Neural progenitor cell (in vitro differentiated cells): ENCODE results near the gene TOR1A. TPM values are rescaled to one million over a fixed set of nuclear protein-coding genes. Genes with fewer than 3 reads are reported as not detected.
A peak's percentile ranks its signal among the peaks of the same experiment; 100 is the strongest.

Source experiments
- DNase-seq: peaks from one replicate; pipeline ENCODE4 v3.0.0-alpha.2; 2016; ENCODE audit warnings: low spot score
- H2AFZ ChIP-seq: fragments of 200-600 bp; sonication (generic); replicated peaks from 2 replicates; pipeline ENCODE4 v1.6.1; 2016; ENCODE audit warnings: antibody characterized with exemption
- H3F3A ChIP-seq: fragments of 200-600 bp; sonication (generic); 2 replicates; pipeline ENCODE4 v1.6.1; 2016; ENCODE audit warnings: antibody characterized with exemption, low read depth
- H3K27ac ChIP-seq: fragments of 200-600 bp; sonication (generic); 2 replicates; pipeline ENCODE4 v1.5.1; 2016; ENCODE audit warnings: mild to moderate bottlenecking
- H3K27me3 ChIP-seq: fragments of 200-600 bp; sonication (generic); 2 replicates; pipeline ENCODE4 v1.6.1; 2016; ENCODE audit warnings: mild to moderate bottlenecking, moderate library complexity
- H3K36me3 ChIP-seq: fragments of 200-600 bp; sonication (generic); 2 replicates; pipeline ENCODE4 v1.5.1; 2016
- H3K4me1 ChIP-seq: fragments of 200-600 bp; sonication (generic); 2 replicates; pipeline ENCODE4 v1.6.1; 2016; ENCODE audit warnings: mixed run types
- H3K4me2 ChIP-seq: fragments of 200-600 bp; sonication (generic); 2 replicates; pipeline ENCODE4 v1.6.1; 2016
- H3K4me3 ChIP-seq: fragments of 200-600 bp; sonication (generic); 2 replicates; pipeline ENCODE4 v1.5.1; 2016
- H3K79me2 ChIP-seq: fragments of 200-600 bp; sonication (generic); 2 replicates; pipeline ENCODE4 v1.6.1; 2016; ENCODE audit warnings: low read depth
- H3K9ac ChIP-seq: fragments of 200-600 bp; sonication (generic); 2 replicates; pipeline ENCODE4 v1.6.1; 2016
- H3K9me3 ChIP-seq: fragments of 200-600 bp; sonication (generic); 2 replicates; pipeline ENCODE4 v1.5.1; 2016; ENCODE audit warnings: low read depth
- H4K20me1 ChIP-seq: fragments of 200-600 bp; sonication (generic); 2 replicates; pipeline ENCODE4 v1.6.1; 2016; ENCODE audit warnings: low read depth
- H3K27ac Mint-ChIP-seq: 3 replicates; pipeline ENCODE4 v1.8.0; 2021; ENCODE audit warnings: mixed read lengths
- H3K27me3 Mint-ChIP-seq: 2 replicates; pipeline ENCODE4 v1.8.0; 2022; ENCODE audit warnings: low read depth, mild to moderate bottlenecking, inconsistent platforms, moderate library complexity, mixed read lengths; ENCODE audit not compliant: insufficient read depth
- H3K36me3 Mint-ChIP-seq: 3 replicates; pipeline ENCODE4 v1.8.0; 2021; ENCODE audit warnings: mixed read lengths
- H3K4me1 Mint-ChIP-seq: 3 replicates; pipeline ENCODE4 v1.8.0; 2021; ENCODE audit warnings: mixed read lengths
- H3K4me3 Mint-ChIP-seq: 3 replicates; pipeline ENCODE4 v1.8.0; 2021; ENCODE audit warnings: mild to moderate bottlenecking, moderate library complexity, mixed read lengths
- H3K9me3 Mint-ChIP-seq: 3 replicates; pipeline ENCODE4 v1.8.0; 2020; ENCODE audit warnings: mixed read lengths
- CTCF ChIP-seq: fragments of 200-600 bp; sonication (generic); IDR thresholded peaks from 2 replicates; pipeline ENCODE4 v1.5.1; 2017; ENCODE audit warnings: antibody characterized with exemption, mild to moderate bottlenecking
- EZH2 ChIP-seq: fragments of 200-600 bp; sonication (generic); IDR thresholded peaks from 2 replicates; pipeline ENCODE4 v1.6.1; 2017; ENCODE audit warnings: antibody characterized with exemption, mild to moderate bottlenecking, moderate library complexity
- EZH2phosphoT487 ChIP-seq: fragments of 200-600 bp; sonication (generic); IDR thresholded peaks from 2 replicates; pipeline ENCODE4 v1.6.1; 2017; ENCODE audit warnings: antibody characterized with exemption
- total RNA-seq: library from RNA; depleted of rRNA; stranded (reverse); fragments of >200 nt; gene quantifications from 2 replicates; pipeline ENCODE4 v1.2.3, GENCODE V29; 2015; ENCODE audit warnings: low replicate concordance

Gene TOR1A
- 39.6 and 42.4 TPM in 2 replicates for total RNA-seq

- peak; percentile 96 for DNase-seq
- Histone ChIP-seq H4K20me1 (no peaks in the 10 kb centered on the region), H3K27ac (no peak within 1 kb of the TSS), H3F3A (peaks cover 24% of the 10 kb centered on the region), H3K9me3 (no peaks in the 10 kb centered on the region), H3K36me3 (peaks cover 5% of the 10 kb centered on the region), H3K4me3 (peak within 1 kb of the TSS; percentile 91), H3K9ac (peak within 1 kb of the TSS; percentile 89), H3K27me3 (no peaks in the 10 kb centered on the region), H3K4me1 (no peaks in the 10 kb centered on the region), H3K79me2 (peaks cover 24% of the 10 kb centered on the region), H3K4me2 (peak within 1 kb of the TSS; percentile 98), H2AFZ (peak within 1 kb of the TSS; percentile 81)
- Mint-ChIP-seq H3K27ac (no peak within 1 kb of the TSS), H3K4me3 (peak within 1 kb of the TSS; percentile 92), H3K27me3 (no peaks in the 10 kb centered on the region), H3K4me1 (peaks cover 10% of the 10 kb centered on the region), H3K36me3 (peaks cover 10% of the 10 kb centered on the region), H3K9me3 (no peaks in the 10 kb centered on the region)
- TF ChIP-seq CTCF (no peak), EZH2 (no peak), EZH2phosphoT487 (no peak)
These were observed at the start of gene TOR1A for GRCh38 chr9:129823935-129824601. Gene TOR1A (minus strand): TSS chr9:129824136. CDS start chr9:129824085, 51 bp downstream.

- Histone ChIP-seq H3K79me2 (no peaks in the 10 kb centered on the region), H3K4me2 (no peak overlapping the region), H3K4me1 (no peaks in the 10 kb centered on the region), H3F3A (no peaks in the 10 kb centered on the region), H3K4me3 (no peak overlapping the region), H3K9me3 (no peaks in the 10 kb centered on the region), H3K36me3 (no peaks in the 10 kb centered on the region), H3K27ac (no peak overlapping the region), H3K9ac (no peak overlapping the region), H3K27me3 (no peaks in the 10 kb centered on the region), H4K20me1 (no peaks in the 10 kb centered on the region), H2AFZ (no peak overlapping the region)
- Mint-ChIP-seq H3K36me3 (peaks cover 7% of the 10 kb centered on the region), H3K27me3 (peaks cover 3% of the 10 kb centered on the region), H3K27ac (no peak overlapping the region), H3K4me1 (peaks cover 7% of the 10 kb centered on the region), H3K4me3 (no peak overlapping the region), H3K9me3 (no peaks in the 10 kb centered on the region)
- TF ChIP-seq CTCF (no peak), EZH2phosphoT487 (no peak), EZH2 (no peak)
- peak; percentile 45 for DNase-seq
These were observed 47.1 kb upstream of the TOR1A start for GRCh38 chr9:129871046-129871445.

- H4K20me1 ChIP-seq, result no peaks in the 10 kb centered on the region
- H3K36me3 Mint-ChIP-seq, result peaks cover 8% of the 10 kb centered on the region
- no peak overlapping the region for H3K9ac ChIP-seq
- no peak overlapping the region for H3K4me3 ChIP-seq
- H3K79me2 ChIP-seq, result no peaks in the 10 kb centered on the region
- H2AFZ ChIP-seq, result no peak overlapping the region
- H3K4me1 Mint-ChIP-seq, result peaks cover 7% of the 10 kb centered on the region
- H3K9me3 ChIP-seq, result no peaks in the 10 kb centered on the region
- H3K4me2 ChIP-seq, result no peak overlapping the region
- TF ChIP-seq CTCF (no peak), EZH2phosphoT487 (no peak), EZH2 (no peak)
- H3F3A ChIP-seq, result no peaks in the 10 kb centered on the region
- no peaks in the 10 kb centered on the region for H3K27me3 ChIP-seq
- DNase-seq, result no peak
- peaks cover 3% of the 10 kb centered on the region for H3K27me3 Mint-ChIP-seq
- no peaks in the 10 kb centered on the region for H3K9me3 Mint-ChIP-seq
- H3K27ac Mint-ChIP-seq, result no peak overlapping the region
- no peaks in the 10 kb centered on the region for H3K36me3 ChIP-seq
- no peaks in the 10 kb centered on the region for H3K4me1 ChIP-seq
- H3K27ac ChIP-seq, result no peak overlapping the region
- H3K4me3 Mint-ChIP-seq, result no peak overlapping the region
These were observed 45.9 kb upstream of the TOR1A start for GRCh38 chr9:129869585-129870501.
